Activated T-helper 2 cell treated with anti-CD3 and anti-CD28 coated beads, Interferon-gamma antibody, Interleukin-2, Interleukin-4, amounts not matched to agents 10 μg/mL and 5 μg/mL and 100 μg/mL, durations not matched to agents 14 hours and 24 hours and 36 hours (primary cell): Measurements from ENCODE around the gene HMCN1. TPM values are rescaled to one million over a fixed set of nuclear protein-coding genes. Genes with fewer than 3 reads are reported as not detected.

Experiments
- DNase-seq: peaks from one replicate; pipeline ENCODE4 v3.0.0; 2021; ENCODE audit warnings: low spot score
- H3K27ac Mint-ChIP-seq: one replicate; pipeline ENCODE4 v1.8.0; 2021; ENCODE audit warnings: mixed read lengths
- H3K27me3 Mint-ChIP-seq: one replicate; pipeline ENCODE4 v1.8.0; 2021; ENCODE audit warnings: low read depth, mixed read lengths
- H3K36me3 Mint-ChIP-seq: one replicate; pipeline ENCODE4 v1.8.0; 2021; ENCODE audit warnings: low read depth, mixed read lengths
- H3K4me1 Mint-ChIP-seq: one replicate; pipeline ENCODE4 v1.8.0; 2021; ENCODE audit warnings: low read depth, mixed read lengths
- H3K4me3 Mint-ChIP-seq: one replicate; pipeline ENCODE4 v1.8.0; 2021; ENCODE audit warnings: low read depth, mild to moderate bottlenecking, moderate library complexity, mixed read lengths
- H3K9me3 Mint-ChIP-seq: one replicate; pipeline ENCODE4 v1.8.0; 2021; ENCODE audit warnings: mixed read lengths
- intact Hi-C: fragments of 100-400 bp; cut with micrococcal nuclease; formaldehyde crosslinking; loops from one replicate; pipeline ENCODE4 v1.15.1; 2023
- total RNA-seq: library from RNA; stranded (reverse); gene quantifications from 2 replicates; pipeline ENCODE4 v1.2.3, GENCODE V29; 2022

HMCN1 gene
- total RNA-seq, 1 donor from 2014 or later: 0.18 TPM

DNA sequence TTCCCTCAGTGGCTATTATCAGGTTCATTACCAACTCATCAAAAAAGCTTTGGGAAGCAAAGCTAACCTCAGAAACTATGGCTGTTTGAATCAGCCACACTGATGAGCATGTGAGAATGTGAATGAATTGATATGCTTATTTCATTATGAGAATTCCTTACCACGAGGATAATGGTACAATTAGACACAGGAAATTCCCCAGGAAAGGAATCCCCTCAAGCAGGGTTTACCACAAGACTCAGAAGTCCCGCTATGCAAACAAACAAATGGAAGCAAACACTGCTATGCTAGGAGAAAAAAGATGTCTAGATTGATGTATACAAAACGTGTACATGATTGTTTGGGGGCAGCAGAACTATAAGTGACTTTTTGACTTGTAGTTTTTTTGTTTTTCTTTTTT, 205.0 kb downstream of the HMCN1 start:
- intact Hi-C loops: no loop called here
- Mint-ChIP-seq H3K9me3 (no peaks in the 10 kb centered on the region), H3K27me3 (no peaks in the 10 kb centered on the region), H3K4me1 (no peaks in the 10 kb centered on the region), H3K36me3 (no peaks in the 10 kb centered on the region), H3K4me3 (no peak overlapping the region), H3K27ac (no peak overlapping the region)
- DNase-seq: no peak

DNA sequence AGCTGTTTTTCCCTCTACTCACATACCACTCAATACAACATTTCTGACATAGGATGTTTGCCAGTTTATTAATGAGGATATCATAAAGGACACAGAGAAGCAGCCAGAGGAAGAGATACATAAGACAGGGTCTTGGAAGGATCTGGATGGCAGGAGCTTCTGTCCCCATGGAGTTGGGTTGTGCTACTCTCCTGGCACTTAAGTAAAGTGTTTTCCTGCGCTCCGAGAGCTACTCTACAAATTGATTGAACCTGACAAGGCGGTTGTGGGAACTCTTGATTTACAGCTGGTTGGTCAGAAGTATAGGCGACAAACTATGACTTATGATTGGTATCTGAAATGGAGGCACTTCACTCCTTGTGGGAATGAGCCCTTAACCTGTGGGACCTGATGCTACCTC, 208.8 kb downstream of the HMCN1 start:
- no peak overlapping the region for H3K27ac Mint-ChIP-seq
- H3K36me3 Mint-ChIP-seq: no peaks in the 10 kb centered on the region
- no peaks in the 10 kb centered on the region for H3K9me3 Mint-ChIP-seq
- no peaks in the 10 kb centered on the region for H3K27me3 Mint-ChIP-seq
- H3K4me1 Mint-ChIP-seq: no peaks in the 10 kb centered on the region
- no peak for DNase-seq
- H3K4me3 Mint-ChIP-seq: no peak overlapping the region
- intact Hi-C loops: no loop called here

DNA sequence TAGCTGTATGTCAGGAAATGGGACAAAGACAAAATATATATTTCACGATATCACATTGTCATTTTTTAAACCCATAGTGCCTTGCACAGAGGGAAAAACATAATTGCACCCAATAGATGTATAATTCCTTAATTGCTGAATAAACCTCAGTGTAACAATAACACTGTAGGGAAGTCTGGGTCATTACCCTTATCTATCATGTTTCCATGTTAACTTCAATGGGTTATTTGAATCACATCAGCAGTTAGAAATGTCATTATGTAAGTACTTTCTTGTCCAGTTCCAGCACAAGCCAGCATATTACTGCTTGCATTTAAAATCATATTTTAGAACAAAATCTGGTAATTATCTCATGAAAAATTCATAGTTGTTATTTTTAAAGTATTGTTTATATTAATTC, 222.7 kb downstream of the HMCN1 start:
- Mint-ChIP-seq H3K4me3 (no peak overlapping the region), H3K36me3 (no peaks in the 10 kb centered on the region), H3K27ac (no peak overlapping the region), H3K4me1 (no peaks in the 10 kb centered on the region), H3K27me3 (no peaks in the 10 kb centered on the region), H3K9me3 (no peaks in the 10 kb centered on the region)
- no peak for DNase-seq
- intact Hi-C loops: no loop called here

DNA sequence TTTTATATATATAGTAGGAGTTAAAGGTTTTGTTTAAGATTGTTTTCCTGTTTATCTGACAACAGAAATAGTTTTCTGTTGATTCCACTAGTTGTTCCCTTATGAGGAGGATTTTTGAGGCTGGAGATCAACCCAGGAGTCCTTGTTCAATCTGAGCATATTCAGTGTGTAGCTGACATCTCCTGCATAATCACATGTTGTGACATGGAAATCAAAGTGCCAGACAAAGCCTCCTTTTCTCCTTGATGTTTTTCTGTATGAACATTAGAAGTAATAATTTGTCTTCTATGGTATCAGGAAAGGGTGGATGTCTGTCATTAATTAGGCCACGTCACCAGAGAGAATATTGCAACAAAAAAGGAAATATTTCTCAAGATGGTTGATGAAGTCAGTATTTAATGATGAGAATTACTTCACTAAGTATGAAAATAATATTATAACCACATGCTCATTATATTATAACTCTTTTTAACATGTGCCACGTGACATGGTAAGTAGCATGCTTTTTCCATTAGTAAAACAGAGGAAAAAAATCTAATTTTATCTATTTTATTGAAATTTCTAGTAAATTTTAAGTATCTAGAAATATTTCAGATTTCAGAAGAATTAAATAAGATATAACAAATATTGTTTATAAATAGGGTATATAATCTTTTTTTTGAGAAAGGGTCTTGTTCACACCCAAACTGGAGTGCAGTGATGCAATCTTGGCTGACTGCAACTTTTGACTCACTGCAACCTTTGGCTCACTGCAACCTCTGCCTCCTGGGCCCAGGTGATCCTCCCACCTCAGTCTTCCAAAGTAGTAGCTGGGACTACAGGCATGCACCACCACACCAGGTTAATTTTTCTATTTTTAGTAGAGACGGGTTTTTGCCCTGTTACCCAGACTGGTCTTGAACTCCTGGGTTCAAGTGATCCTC, 223.5 kb downstream of the HMCN1 start:
- no peaks in the 10 kb centered on the region for H3K4me1 Mint-ChIP-seq
- intact Hi-C loops: no loop called here
- DNase-seq: no peak
- H3K27ac Mint-ChIP-seq: no peak overlapping the region
- H3K4me3 Mint-ChIP-seq: no peak overlapping the region
- H3K9me3 Mint-ChIP-seq: no peaks in the 10 kb centered on the region
- H3K27me3 Mint-ChIP-seq: no peaks in the 10 kb centered on the region
- no peaks in the 10 kb centered on the region for H3K36me3 Mint-ChIP-seq

DNA sequence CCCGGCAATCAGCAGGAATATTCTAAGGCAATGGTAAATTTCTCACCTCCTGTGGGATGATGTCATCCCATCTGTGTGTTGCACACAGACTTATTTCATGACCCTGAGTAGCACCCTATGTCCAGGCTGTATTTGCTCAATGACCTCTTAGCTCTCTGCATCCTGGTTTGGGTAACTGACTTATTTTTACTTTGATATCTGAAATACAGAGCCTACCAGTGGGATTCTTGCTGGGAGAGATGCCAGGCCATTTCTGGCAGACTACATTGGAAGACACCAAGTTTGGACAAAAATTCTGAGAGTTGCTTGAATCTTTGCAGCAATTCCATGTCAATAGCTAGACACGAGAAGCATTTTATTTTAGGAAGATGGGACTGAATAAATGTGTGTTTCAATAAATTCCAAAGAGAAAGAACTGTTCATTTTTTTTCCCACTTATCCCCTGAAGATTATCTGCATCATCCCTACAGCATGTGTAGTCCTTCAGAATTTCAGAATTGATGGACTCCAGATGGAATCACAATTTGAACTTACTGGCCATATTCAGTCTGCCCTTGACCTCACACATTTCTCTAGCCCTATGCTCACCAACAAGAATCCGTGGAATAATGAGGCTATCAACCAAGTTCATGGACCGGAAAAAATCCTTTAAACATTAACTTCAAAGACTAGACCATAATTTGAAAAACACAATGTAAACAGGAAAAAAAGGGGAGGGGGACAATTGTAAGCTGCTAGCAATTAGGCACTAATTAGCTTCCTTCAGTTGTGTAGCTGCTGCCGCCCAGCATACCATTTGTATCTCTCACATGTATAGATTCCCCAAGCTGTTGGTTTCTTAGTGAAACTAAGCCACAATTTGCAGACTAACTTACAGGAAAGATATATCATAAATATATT, 226.5 kb downstream of the HMCN1 start:
- Mint-ChIP-seq H3K36me3 (no peaks in the 10 kb centered on the region), H3K27me3 (peaks cover 2% of the 10 kb centered on the region), H3K4me1 (no peaks in the 10 kb centered on the region), H3K27ac (no peak overlapping the region), H3K9me3 (no peaks in the 10 kb centered on the region), H3K4me3 (no peak overlapping the region)
- intact Hi-C loops: no loop called here
- DNase-seq: no peak

DNA sequence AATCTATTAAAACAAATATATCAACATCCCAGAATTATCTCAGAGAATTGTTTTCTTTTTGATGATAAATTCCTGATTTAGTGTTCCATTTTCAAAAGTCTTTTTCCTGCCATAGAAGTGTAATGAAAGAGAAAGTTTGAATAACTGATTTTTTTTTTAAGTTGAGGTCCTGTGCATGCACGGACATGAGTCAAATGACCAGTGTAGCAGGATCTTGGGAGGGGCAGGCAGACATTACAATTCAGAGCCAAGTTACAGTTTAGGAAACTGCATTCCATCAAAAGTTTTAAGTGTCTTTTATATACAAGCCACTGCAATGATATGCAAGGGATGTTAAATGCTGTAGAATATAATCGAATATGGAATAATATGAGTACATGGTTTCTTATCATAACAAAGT, 227.5 kb downstream of the HMCN1 start:
- Mint-ChIP-seq H3K9me3 (no peaks in the 10 kb centered on the region), H3K4me1 (no peaks in the 10 kb centered on the region), H3K36me3 (no peaks in the 10 kb centered on the region), H3K4me3 (no peak overlapping the region), H3K27ac (no peak overlapping the region), H3K27me3 (peaks cover 2% of the 10 kb centered on the region)
- intact Hi-C loops: no loop called here
- no peak for DNase-seq

DNA sequence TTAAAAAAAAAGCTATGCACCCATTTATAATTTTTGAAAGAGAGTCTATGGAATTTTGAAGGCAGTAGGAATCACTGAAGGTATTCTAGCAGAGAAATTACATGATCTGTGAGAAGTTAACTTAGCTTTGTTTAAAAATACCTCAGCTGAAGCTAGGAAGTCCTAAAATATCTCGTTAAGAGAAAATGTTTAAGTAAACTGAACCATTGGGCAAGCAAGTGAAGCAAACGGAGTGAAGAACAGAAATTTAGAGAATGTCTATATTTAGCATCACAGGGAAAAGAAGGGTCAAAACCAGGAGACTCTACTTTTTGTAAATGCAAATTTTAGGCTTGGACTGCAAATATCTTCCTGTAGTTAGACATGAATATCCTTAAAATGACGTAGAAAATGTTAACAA, 230.8 kb downstream of the HMCN1 start:
- no peaks in the 10 kb centered on the region for H3K4me1 Mint-ChIP-seq
- H3K4me3 Mint-ChIP-seq: no peak overlapping the region
- no peak overlapping the region for H3K27ac Mint-ChIP-seq
- DNase-seq: no peak
- H3K27me3 Mint-ChIP-seq: peaks cover 2% of the 10 kb centered on the region
- H3K36me3 Mint-ChIP-seq: no peaks in the 10 kb centered on the region
- no peaks in the 10 kb centered on the region for H3K9me3 Mint-ChIP-seq
- intact Hi-C loops: no loop called here

DNA sequence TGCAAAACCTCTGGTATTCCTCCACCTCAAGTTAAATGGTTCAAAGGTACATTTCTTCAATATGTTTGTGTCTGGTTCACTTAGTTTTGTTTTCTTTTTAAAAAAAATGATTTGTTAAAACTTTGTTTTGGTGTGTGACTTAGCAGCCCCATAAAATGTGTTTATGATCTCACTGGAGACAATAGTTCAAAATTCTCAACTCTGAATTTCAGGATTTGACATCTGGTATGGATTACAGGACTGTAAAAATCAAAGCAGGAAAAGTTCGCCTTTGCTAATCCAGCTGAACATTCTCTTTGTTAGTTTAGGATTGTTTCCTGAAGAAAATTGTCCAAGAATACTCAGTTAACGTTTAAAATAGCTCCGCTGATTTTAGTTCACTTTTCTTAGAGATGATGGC, 231.7 kb downstream of the HMCN1 start:
- intact Hi-C loops: no loop called here
- Mint-ChIP-seq H3K27me3 (peaks cover 2% of the 10 kb centered on the region), H3K4me3 (no peak overlapping the region), H3K9me3 (no peaks in the 10 kb centered on the region), H3K4me1 (no peaks in the 10 kb centered on the region), H3K27ac (no peak overlapping the region), H3K36me3 (no peaks in the 10 kb centered on the region)
- no peak for DNase-seq

DNA sequence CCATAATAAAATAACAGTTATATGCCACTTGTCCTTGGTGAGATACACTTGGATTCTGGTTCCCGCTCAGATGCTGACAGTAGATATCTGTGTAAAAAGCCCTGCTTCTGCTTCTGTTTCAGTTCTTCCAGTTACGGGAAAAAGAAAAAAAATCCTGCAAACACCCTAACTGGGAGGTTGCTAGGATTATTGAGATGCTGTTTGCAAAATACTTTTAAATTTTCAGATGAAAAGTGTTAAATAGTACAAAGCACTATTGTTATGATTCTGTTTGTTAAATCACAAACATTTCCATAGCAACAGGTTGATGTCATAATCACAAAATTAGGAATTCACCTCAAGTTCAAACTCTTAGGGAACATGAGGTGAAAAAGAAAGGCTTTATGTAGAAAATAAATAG, 232.3 kb downstream of the HMCN1 start:
- Mint-ChIP-seq H3K4me1 (no peaks in the 10 kb centered on the region), H3K4me3 (no peak overlapping the region), H3K27me3 (peaks cover 2% of the 10 kb centered on the region), H3K9me3 (no peaks in the 10 kb centered on the region), H3K36me3 (no peaks in the 10 kb centered on the region), H3K27ac (no peak overlapping the region)
- intact Hi-C loops: no loop called here
- no peak for DNase-seq

DNA sequence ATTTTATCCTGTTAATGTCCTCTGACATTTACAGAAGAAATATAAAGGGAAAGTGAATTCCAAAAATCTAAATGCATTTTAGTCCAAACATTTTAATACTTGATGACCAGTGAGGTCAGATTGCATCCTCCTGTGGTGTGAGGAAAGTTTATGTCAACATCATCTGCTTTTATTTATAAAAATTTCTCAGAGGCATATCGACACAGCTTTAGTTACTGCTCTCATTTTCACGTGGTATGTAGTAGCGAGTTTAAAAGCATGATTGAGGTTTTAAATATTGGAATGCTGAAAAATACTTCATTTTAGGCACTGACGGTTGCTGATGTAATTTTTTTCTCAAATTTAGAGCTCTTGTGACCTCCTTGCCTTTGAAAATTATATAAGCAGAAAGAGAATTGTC, 234.8 kb downstream of the HMCN1 start:
- Mint-ChIP-seq H3K36me3 (no peaks in the 10 kb centered on the region), H3K27me3 (peaks cover 6% of the 10 kb centered on the region), H3K4me3 (no peak overlapping the region), H3K4me1 (no peaks in the 10 kb centered on the region), H3K9me3 (no peaks in the 10 kb centered on the region), H3K27ac (no peak overlapping the region)
- intact Hi-C loops: no loop called here
- DNase-seq: no peak

DNA sequence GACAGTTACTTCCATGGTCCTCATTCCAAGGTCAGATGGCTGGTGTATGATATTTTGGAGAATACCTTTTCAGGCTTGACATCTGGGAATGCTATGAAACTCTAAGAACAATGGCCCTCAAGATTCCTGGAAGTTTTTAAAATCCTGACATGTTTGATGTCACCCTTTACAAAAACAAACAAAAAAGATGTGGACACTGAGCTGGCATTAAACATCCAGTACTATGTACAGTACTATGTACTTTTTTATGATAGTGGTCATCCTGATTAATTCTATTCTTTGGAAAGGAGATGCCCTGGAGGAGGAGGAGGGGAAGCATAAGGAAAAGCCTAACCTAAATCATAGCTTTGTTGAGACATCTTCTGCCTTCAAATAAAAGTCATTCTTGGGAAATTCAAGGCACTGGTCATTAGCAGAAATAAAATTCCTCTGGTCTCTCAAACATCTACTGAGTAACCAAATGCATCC, 235.4 kb downstream of the HMCN1 start:
- intact Hi-C loops: no loop called here
- H3K9me3 Mint-ChIP-seq: no peaks in the 10 kb centered on the region
- no peaks in the 10 kb centered on the region for H3K4me1 Mint-ChIP-seq
- no peak for DNase-seq
- H3K27me3 Mint-ChIP-seq: peaks cover 6% of the 10 kb centered on the region
- H3K36me3 Mint-ChIP-seq: no peaks in the 10 kb centered on the region
- H3K27ac Mint-ChIP-seq: no peak overlapping the region
- no peak overlapping the region for H3K4me3 Mint-ChIP-seq

DNA sequence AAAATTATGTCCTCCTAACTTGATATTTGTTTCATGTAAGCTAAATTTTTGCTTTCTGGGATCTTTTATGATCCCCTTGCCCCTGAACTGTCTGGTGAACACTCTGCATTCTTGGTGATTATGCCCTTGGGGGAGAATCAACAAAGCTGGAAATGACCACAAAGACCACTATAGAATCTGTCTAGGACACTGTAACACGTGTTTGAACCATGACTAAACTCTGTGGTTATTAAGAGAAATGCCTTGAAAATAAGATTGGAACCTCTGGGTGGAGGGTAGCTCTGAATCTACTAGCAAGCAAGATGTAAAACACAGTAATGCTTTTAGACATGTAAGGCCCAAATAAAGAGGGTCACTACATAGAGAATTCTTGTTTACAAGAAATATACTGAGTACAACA, 237.5 kb downstream of the HMCN1 start:
- intact Hi-C loops: no loop called here
- H3K36me3 Mint-ChIP-seq: no peaks in the 10 kb centered on the region
- no peaks in the 10 kb centered on the region for H3K9me3 Mint-ChIP-seq

More for the DNA sequence above, 237.5 kb downstream of the HMCN1 start:
- DNase-seq: no peak
- Mint-ChIP-seq H3K4me1 (no peaks in the 10 kb centered on the region), H3K27ac (no peak overlapping the region), H3K4me3 (no peak overlapping the region), H3K27me3 (peaks cover 5% of the 10 kb centered on the region)
